ENCODE data around the gene COX19.
"Not testable (repeated sequence)": the region's sequence is repeated elsewhere in the genome, so short reads cannot be mapped to it uniquely, and the experiment has no call there.

Gene COX19

DNA sequence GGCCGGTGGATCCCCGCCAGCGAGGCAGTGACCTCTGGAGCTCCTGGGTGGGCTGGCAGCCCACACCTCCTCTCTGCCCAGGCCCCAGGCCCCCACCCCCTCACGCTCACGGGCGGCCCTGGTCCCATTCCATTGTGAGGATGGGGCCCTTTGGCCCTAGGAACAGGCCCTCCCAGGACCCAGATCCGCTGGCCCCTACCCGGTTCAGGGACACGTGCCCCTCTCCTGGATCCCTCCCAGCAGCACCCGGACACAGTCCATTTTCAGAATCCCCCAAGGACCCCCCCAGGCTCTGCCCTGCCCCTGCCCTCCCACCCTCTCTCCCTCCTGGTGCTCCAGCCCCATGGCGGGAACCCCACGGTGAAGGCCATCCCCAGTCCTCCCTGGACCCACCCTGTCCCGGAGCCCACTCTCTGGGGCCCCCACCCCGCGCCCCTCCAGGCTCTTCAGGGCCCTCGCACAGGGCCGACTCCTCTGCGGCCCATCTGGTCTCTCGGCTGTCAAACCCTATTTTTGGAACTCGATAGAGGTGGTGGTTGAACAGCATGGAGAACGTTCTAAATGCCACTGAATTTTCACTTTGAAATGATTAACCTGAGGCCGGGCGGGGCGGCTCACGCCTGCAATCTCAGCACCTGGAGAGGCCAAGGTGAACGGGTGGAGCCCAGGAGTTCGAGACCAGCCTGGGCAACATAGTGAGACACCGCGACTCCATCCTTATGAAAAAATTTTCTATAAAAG lies 28.9 kb downstream of the COX19 start:
- peaks cover 7 to 8% of the 10 kb centered on the region in 2 donors for H3K9me3 Mint-ChIP-seq
- DNase-seq (no peak), ATAC-seq (replicated peaks) (no peak)
- H3K27me3 Mint-ChIP-seq: peaks cover 0 to 8% of the 10 kb centered on the region in 2 donors
- H3K27ac Mint-ChIP-seq: no peak overlapping the region
- H3K4me3 Mint-ChIP-seq: no peak overlapping the region
- H3K36me3 Mint-ChIP-seq: peaks cover 25 to 45% of the 10 kb centered on the region in 2 donors
- H3K4me1 Mint-ChIP-seq: peaks cover 26 to 30% of the 10 kb centered on the region in 2 donors

DNA sequence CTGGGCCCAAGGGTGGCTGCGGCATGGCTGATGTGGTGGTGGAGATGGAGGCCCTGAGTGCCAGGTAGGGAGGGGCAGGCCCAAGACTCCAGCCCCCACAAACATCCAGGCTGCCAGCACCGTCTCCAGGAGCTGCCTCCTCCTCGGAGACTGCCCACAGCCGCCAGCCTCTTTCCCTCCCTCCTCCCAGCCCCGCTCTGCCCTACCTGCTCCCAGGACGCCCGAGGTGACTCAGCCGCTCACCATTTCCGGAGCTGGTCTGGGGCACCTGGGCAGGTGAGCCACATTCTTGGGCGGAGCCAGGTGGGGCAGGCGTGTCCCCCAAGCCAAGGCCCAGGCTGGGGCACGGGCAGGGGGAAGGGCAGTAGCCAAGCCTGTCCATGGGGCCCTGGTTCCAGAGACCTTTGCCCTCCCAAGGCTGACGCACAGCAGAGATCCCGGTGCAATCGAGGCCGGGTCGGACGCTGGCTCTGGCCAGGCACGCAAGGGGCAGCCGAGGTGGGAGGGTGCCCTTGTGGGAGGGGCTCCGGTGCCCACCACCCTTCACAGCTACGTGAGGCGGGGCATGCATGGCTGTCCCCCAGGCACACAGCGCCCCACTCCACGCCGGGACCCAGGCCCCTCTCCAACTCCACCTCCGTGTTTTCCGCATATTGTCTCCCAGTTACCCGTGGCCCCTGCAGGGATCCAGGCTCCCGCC lies 29.6 kb downstream of the COX19 start:
- ATAC-seq (replicated peaks) (no peak), DNase-seq (no peak)
- peaks cover 26 to 34% of the 10 kb centered on the region in 2 donors for H3K4me1 Mint-ChIP-seq
- H3K4me3 Mint-ChIP-seq: no peak overlapping the region
- peaks cover 0 to 6% of the 10 kb centered on the region in 2 donors for H3K27me3 Mint-ChIP-seq
- H3K9me3 Mint-ChIP-seq: peaks cover 10 to 13% of the 10 kb centered on the region in 2 donors
- H3K36me3 Mint-ChIP-seq: peaks cover 24 to 44% of the 10 kb centered on the region in 2 donors
- no peak overlapping the region for H3K27ac Mint-ChIP-seq

DNA sequence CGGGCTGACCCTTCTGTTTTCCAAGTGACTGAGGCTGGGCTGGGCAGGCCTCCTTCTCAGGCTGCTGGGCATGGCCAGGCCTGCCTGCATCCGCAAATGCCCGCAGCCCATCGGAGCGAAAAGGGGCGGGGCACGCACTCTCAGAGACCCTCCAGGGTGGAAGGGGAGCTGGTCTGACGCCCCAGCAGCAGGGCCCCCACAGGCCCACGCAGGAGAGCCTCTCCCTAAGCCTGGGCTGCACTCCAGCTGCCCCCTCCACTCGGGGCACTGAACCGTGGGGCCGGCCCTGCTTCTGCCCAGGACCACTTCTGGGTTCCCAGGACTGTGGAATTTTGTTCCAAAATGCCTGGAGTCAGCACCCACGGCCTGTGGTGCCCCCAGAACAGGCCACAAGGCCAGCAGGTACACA lies 30.2 kb downstream of the COX19 start:
- peaks cover 12 to 19% of the 10 kb centered on the region in 2 donors for H3K9me3 Mint-ChIP-seq
- peaks cover 26 to 34% of the 10 kb centered on the region in 2 donors for H3K4me1 Mint-ChIP-seq

DNA sequence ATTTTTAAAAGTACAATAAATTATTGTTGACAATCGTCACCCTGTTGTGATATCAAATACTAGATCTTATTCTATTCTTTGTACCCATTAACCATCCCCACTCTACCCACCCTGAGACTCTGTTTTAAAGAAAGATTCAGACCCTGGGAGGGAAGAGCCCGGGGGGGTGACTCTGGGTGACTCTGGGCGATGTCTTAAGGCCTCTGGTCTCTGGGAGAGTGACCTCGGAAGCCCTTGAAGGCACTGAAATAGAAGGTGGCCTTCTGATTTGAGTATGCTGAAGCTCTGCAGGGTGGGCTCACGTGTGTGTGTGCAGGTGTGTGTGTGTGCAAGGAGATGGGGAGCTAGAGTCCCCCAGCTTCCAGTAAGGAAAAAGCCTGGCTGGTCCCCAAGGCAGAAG lies 30.6 kb downstream of the COX19 start:
- no peak overlapping the region for H3K4me3 Mint-ChIP-seq
- peaks cover 28 to 34% of the 10 kb centered on the region in 2 donors for H3K4me1 Mint-ChIP-seq
- DNase-seq: no peak
- H3K36me3 Mint-ChIP-seq: peaks cover 26 to 45% of the 10 kb centered on the region in 2 donors
- no peak overlapping the region for H3K27ac Mint-ChIP-seq
- peaks cover 15 to 23% of the 10 kb centered on the region in 2 donors for H3K9me3 Mint-ChIP-seq
- ATAC-seq (replicated peaks): no peak
- peaks cover 0 to 4% of the 10 kb centered on the region in 2 donors for H3K27me3 Mint-ChIP-seq

More for the DNA sequence above, 30.2 kb downstream of the COX19 start:
- H3K27me3 Mint-ChIP-seq: peaks cover 0 to 4% of the 10 kb centered on the region in 2 donors
- H3K36me3 Mint-ChIP-seq: peaks cover 26 to 45% of the 10 kb centered on the region in 2 donors
- ATAC-seq (replicated peaks) (no peak), DNase-seq (no peak)
- H3K4me3 Mint-ChIP-seq: no peak overlapping the region
- H3K27ac Mint-ChIP-seq: no peak overlapping the region

DNA sequence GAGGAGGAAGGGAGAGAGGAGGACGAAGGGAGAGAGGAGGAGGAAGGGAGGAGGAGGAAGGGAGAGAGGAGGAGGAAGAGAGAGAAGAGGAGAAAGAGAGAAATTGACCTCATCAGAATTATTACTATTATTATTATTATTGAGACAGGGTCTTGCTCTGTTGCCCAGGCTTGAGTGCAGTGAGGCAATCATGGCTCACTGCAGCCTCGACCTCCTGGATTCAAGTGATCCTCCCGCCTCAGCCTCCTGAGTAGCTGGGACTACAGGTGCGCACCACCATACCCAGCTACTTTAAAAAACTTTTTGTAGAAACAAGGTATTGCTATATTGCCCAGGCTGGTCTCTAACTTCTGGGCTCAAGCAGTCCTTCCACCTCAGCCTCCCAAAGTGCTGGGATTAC lies 31.6 kb downstream of the COX19 start:
- not testable (repeated sequence) for H3K27ac Mint-ChIP-seq

DNA sequence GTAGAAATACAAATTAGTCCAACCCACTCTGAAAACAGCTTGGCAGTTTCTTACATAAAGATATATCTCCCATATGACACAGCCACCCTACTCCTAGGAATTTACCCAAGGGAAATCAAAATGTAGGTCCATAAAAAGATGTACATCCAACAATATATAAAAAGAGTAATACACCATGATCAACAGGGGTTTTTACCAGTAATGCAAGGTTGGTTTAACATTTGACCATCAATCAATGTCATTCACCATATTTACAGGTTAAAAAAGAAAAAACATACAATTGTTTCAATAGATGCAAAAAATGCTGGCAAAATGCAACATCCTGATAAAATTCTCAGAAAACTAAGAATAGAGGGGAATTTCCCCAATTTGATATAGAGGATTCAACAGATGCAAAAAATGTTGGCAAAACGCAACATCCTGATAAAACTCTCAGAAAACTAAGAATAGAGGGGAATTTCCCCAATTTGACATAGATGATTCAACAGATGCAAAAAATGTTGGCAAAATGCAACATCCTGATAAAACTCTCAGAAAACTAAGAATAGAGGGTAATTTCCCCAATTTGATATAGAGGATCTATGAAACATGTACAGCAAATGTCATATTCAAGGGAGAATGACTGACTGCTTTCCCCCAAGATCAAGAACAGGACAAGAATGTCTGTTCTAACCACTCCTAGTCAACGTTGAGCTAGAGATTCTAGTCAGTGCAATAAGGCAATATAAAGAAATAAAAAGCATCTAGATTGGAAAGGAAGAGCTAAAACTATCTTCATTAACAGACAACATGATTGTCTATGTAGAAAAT lies 34.5 kb downstream of the COX19 start:
- Mint-ChIP-seq H3K27ac (peak overlapping the region; percentile 72), H3K27me3 (peaks cover 0 to 4% of the 10 kb centered on the region in 2 donors), H3K36me3 (peaks cover 33 to 45% of the 10 kb centered on the region in 2 donors), H3K4me1 (peaks cover 29 to 49% of the 10 kb centered on the region in 2 donors), H3K9me3 (peaks cover 15 to 24% of the 10 kb centered on the region in 2 donors), H3K4me3 (peak overlapping the region in 1 of 2 donors; percentile 54)
- peak; percentile 54 for ATAC-seq (replicated peaks)
- DNase-seq: no peak

More for the DNA sequence above, 31.6 kb downstream of the COX19 start:
- ATAC-seq (replicated peaks); H3K4me3 Mint-ChIP-seq; H3K27me3 Mint-ChIP-seq; DNase-seq: not testable (repeated sequence)
- Mint-ChIP-seq H3K36me3 (peaks cover 21 to 40% of the 10 kb centered on the region in 2 donors), H3K4me1 (peaks cover 22 to 28% of the 10 kb centered on the region in 2 donors), H3K9me3 (peaks cover 15 to 24% of the 10 kb centered on the region in 2 donors)

DNA sequence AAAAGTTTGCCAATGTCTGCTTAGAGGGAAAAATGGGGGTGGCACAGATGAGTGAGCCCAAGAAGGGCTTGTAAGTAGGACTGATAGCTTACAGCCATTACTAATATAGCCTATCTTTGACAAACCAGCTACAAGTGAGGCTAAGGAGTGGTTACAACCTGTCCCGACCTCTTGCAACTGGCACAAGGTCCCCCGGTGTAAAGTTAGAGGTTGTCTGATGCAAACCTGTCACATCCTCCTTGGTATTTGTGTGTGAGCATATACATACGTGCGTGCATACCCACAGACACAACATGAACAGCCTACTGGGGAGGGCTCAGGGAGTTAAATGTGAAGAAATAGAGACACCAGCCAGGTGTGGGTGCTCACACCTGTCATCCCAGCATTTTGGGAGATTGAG lies 35.5 kb downstream of the COX19 start:
- no peak for ATAC-seq (replicated peaks)

DNA sequence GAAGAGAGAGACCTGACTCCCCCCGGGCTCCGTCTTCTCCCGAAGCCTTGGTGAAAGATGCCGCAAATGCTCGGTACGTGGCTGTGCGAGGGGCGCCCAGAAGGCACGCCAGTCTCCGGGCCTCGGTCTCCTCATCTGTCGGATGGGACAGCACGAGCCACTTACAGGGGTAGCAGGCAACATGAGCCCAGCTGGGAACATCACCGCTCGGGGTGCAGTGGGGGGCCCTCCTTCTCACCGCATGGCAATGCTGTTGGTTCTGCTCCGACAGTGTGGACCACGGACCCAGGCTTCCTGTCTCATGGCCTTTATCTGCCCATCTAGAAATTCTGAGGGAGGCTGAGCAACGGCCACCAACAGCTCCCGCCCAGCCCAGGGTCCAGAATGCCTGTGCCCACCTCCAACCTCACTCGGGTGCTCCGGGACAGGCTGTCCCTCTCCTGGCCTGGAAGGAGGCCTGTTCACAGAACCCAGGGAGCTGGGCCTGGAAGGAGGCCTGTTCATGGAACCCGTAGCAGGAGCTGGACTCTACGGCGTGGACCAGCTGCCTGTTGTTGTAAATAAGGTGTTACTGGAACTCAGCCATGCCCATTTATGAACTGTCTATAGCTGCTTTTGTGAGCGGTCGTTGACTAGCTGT lies 36.7 kb downstream of the COX19 start:
- ATAC-seq (replicated peaks): no peak

More for the DNA sequence above, 35.5 kb downstream of the COX19 start:
- H3K27ac Mint-ChIP-seq: peak overlapping the region; percentile 76
- peaks cover 34 to 46% of the 10 kb centered on the region in 2 donors for H3K36me3 Mint-ChIP-seq
- H3K4me3 Mint-ChIP-seq: no peak overlapping the region
- H3K27me3 Mint-ChIP-seq: peaks cover 0 to 4% of the 10 kb centered on the region in 2 donors
- no peak for DNase-seq
- H3K4me1 Mint-ChIP-seq: peaks cover 29 to 49% of the 10 kb centered on the region in 2 donors
- peaks cover 15 to 24% of the 10 kb centered on the region in 2 donors for H3K9me3 Mint-ChIP-seq

DNA sequence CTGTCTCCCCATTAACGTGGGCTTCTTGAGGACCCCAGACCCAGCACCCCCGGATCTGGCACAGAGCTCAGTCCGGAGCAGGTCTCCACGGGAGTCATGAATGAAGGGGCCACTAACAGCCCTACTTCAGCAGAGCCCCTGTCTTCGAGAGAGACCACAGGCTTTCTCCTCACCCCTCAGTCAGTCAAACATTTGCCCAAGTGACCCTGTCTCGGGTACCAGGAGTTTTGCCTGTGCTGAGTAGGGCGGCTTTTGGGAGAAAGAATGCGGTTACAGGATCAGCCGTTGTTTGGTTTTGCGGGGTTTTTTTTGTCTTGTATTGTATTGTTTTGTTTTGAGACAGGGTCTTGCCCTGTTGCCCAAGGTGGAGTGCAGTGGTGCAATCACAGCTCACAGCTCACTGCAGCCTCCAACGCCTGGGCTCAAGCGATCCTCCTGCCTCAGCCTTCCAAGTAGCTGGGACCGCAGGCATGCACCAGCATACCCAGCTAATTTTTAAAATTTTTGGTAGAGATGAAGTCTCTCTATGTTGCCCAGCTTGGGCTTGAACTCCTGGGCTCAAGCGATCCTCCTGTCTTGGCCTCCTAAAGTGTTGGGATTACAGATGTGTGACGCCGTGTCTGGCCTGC lies 37.4 kb downstream of the COX19 start:
- Mint-ChIP-seq H3K4me1 (peaks cover 29 to 49% of the 10 kb centered on the region in 2 donors), H3K27me3 (peaks cover 0 to 4% of the 10 kb centered on the region in 2 donors), H3K4me3 (peak overlapping the region in 1 of 2 donors; percentile 29), H3K36me3 (peaks cover 34 to 51% of the 10 kb centered on the region in 2 donors), H3K27ac (peak overlapping the region; percentile 87), H3K9me3 (peaks cover 15 to 24% of the 10 kb centered on the region in 2 donors)
- DNase-seq (no peak), ATAC-seq (replicated peaks) (no peak)

More for the DNA sequence above, 36.7 kb downstream of the COX19 start:
- no peak for DNase-seq
- H3K27ac Mint-ChIP-seq: peak overlapping the region; percentile 87
- H3K36me3 Mint-ChIP-seq: peaks cover 34 to 51% of the 10 kb centered on the region in 2 donors
- H3K4me3 Mint-ChIP-seq: no peak overlapping the region
- H3K4me1 Mint-ChIP-seq: peaks cover 29 to 49% of the 10 kb centered on the region in 2 donors
- peaks cover 0 to 4% of the 10 kb centered on the region in 2 donors for H3K27me3 Mint-ChIP-seq
- peaks cover 15 to 24% of the 10 kb centered on the region in 2 donors for H3K9me3 Mint-ChIP-seq

DNA sequence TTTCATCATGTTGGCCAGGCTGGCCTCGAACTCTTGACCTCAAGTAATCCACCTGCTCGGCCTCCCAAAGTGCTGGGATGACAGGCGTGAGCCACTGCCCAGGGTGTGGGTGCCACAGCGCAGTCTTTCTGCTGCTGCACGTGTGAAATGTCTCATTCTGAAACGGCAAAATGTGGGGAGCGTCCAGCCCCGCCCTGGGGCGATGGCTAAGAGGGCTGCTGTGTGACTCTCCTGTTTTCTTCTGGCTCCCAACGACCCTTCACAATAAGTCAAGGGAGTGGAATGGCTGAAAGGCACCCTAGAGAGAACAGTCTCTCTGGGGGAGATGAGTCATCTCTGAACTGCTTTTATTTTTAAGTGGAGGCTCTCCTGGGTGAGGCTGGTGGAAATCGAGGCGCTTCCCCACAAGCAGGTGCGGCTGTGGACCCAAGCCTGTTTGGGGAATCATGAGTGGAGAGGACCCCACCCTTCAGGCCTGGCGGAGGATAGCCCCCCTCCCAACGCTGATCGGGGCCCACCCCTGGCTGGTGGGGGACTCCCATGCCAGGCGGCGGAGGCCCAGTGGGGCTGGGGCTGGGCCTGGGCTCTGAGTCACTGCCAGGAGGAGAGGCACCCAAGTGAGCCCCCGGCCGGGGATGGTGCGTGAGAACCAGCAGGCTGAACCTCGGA lies 38.8 kb downstream of the COX19 start:
- peak overlapping the region; percentile 27 to 31 for H3K4me3 Mint-ChIP-seq
- peak overlapping the region; percentile 77 for H3K27ac Mint-ChIP-seq
- no peaks in the 10 kb centered on the region for H3K27me3 Mint-ChIP-seq
- H3K4me1 Mint-ChIP-seq: peaks cover 22 to 42% of the 10 kb centered on the region in 2 donors
- ATAC-seq (replicated peaks): peak; percentile 81 to 82
- H3K36me3 Mint-ChIP-seq: peaks cover 35 to 52% of the 10 kb centered on the region in 2 donors
- peaks cover 9 to 17% of the 10 kb centered on the region in 2 donors for H3K9me3 Mint-ChIP-seq
- DNase-seq: peak; percentile 54

DNA sequence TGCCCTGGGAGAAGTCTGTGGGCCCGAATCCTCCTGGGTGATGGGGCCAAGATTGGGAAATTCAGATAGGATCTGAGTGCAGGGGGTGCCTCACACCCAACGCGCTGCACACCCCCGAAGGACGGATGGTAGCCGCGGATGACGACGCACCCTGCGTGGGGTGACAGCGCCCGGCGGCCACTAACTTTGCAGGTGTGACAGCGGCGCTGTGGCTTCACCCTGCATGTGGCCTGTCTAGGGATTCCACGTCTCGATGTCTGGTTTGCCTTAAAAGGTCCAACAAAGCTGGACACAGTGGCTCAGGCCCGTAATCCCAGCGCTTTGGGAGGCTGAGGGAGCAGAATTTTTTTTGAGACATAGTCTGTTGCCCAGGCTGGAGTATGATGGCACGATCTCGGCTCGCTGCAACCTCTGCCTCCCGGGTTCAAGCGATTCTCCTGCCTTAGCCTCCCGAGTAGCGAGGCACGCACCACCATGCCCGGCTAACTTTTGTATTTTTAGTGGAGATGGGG lies 39.4 kb downstream of the COX19 start:
- DNase-seq (no peak), ATAC-seq (replicated peaks) (no peak)
- H3K4me3 Mint-ChIP-seq: peak overlapping the region in 1 of 2 donors; percentile 27
- peaks cover 38 to 50% of the 10 kb centered on the region in 2 donors for H3K36me3 Mint-ChIP-seq
- H3K4me1 Mint-ChIP-seq: peaks cover 20 to 36% of the 10 kb centered on the region in 2 donors
- peaks cover 6 to 12% of the 10 kb centered on the region in 2 donors for H3K9me3 Mint-ChIP-seq
- peak overlapping the region; percentile 77 for H3K27ac Mint-ChIP-seq
- no peaks in the 10 kb centered on the region for H3K27me3 Mint-ChIP-seq

DNA sequence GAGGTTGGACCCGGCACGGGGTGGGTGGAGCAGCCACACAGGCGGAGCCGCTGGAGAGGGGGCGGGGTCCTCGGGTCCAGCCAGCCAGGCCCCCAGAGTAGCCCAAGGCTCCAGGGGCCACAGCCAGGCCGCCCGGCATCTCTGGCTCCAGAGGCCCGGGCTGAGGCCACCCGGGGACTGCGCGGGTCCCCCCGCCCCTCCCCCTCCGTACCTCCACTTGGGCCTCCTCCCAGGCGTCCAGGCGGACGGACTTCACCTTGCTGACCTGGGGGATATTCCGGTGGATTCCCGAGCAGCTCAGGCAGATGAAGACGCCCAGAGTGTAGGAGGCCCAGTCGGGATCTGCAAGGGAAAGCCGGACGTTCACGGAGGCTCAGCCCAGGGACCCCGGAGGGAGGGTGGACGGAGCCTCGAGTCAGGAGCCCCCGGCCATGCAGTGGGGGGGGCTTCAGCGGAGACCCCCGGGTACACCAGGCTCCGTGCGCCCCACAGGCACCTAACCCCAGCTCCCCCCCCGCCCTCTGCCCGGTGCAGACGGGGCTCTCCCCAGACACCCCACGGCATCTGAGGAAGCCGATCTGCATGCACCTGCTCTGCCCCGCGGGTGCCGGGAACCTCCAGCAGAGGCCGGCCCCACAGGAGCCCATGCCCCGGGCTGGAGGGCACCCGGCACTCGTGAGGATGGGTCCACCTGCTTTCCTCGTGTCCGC lies 40.0 kb downstream of the COX19 start:
- peaks cover 20 to 35% of the 10 kb centered on the region in 2 donors for H3K4me1 Mint-ChIP-seq
- H3K36me3 Mint-ChIP-seq: peaks cover 35 to 50% of the 10 kb centered on the region in 2 donors
- peaks cover 5 to 7% of the 10 kb centered on the region in 2 donors for H3K9me3 Mint-ChIP-seq
- H3K27me3 Mint-ChIP-seq: no peaks in the 10 kb centered on the region
- no peak for ATAC-seq (replicated peaks)
- DNase-seq: no peak
- H3K27ac Mint-ChIP-seq: no peak overlapping the region
- H3K4me3 Mint-ChIP-seq: no peak overlapping the region

All from stimulated activated naive B cell treated with anti-CD40 and anti-IgM and Interleukin-4, amounts not matched to agents 10 μg/mL and 1 μg/mL and 100 μg/mL, for 72 hours (primary cell).